KOPT-K1 (cell line): ENCODE results near the gene ELAVL3.
"Not testable (repeated sequence)": the region's sequence is repeated elsewhere in the genome, so short reads cannot be mapped to it uniquely, and the experiment has no call there.

Source experiments
- H3K27ac ChIP-seq: fragments of 200-600 bp; sonication (generic); 2 replicates; pipeline ENCODE4 v1.5.1; 2016; ENCODE audit warnings: antibody characterized with exemption, mild to moderate bottlenecking, low read depth, low read length; ENCODE audit not compliant: poor library complexity, severe bottlenecking
- H3K36me3 ChIP-seq: fragments of 200-600 bp; sonication (generic); 2 replicates; pipeline ENCODE4 v1.5.1; 2017; ENCODE audit warnings: antibody characterized with exemption, mild to moderate bottlenecking, low read length, moderate library complexity; ENCODE audit not compliant: insufficient read depth
- H3K9me3 ChIP-seq: fragments of 200-600 bp; sonication (generic); 2 replicates; pipeline ENCODE4 v1.5.1; 2017; ENCODE audit warnings: antibody characterized with exemption, low read length, mild to moderate bottlenecking; ENCODE audit not compliant: insufficient read depth, poor library complexity, severe bottlenecking

The ELAVL3 gene

GRCh38 chr19:11437955-11438354 lies 42.9 kb downstream of the ELAVL3 start:
- H3K36me3 ChIP-seq = peaks cover 66% of the 10 kb centered on the region
- H3K27ac ChIP-seq = no peak overlapping the region
- no peaks in the 10 kb centered on the region for H3K9me3 ChIP-seq

GRCh38 chr19:11435833-11436313 lies 45.0 kb downstream of the ELAVL3 start:
- peaks cover 45% of the 10 kb centered on the region for H3K36me3 ChIP-seq
- H3K27ac ChIP-seq = peak overlapping the region; percentile 90
- no peaks in the 10 kb centered on the region for H3K9me3 ChIP-seq

GRCh38 chr19:11435057-11435832 lies 45.6 kb downstream of the ELAVL3 start, which contains the start of the genes ODAD3 and PRKCSH:
Gene ODAD3 (minus strand): TSS chr19:11435121. CDS start chr19:11435016, 105 bp downstream.
Gene PRKCSH (plus strand): TSS chr19:11435635. CDS start chr19:11436118, 483 bp downstream.
- Histone ChIP-seq H3K36me3 (peaks cover 39% of the 10 kb centered on the region), H3K27ac (peak within 1 kb of the TSS; percentile 90), H3K9me3 (no peaks in the 10 kb centered on the region)

- H3K27ac ChIP-seq = peak overlapping the region; percentile 90
- H3K9me3 ChIP-seq = no peaks in the 10 kb centered on the region
- H3K36me3 ChIP-seq = peaks cover 33% of the 10 kb centered on the region
Measured at GRCh38 chr19:11434703-11435056, 46.2 kb downstream of the ELAVL3 start.

- not testable (repeated sequence) for H3K9me3 ChIP-seq, H3K27ac ChIP-seq
- H3K36me3 ChIP-seq = peaks cover 23% of the 10 kb centered on the region
Measured at GRCh38 chr19:11433526-11433925, 47.3 kb downstream of the ELAVL3 start.

GRCh38 chr19:11426656-11427055 lies 54.2 kb downstream of the ELAVL3 start:
- Histone ChIP-seq H3K9me3 (peaks cover 4% of the 10 kb centered on the region), H3K36me3 (no peaks in the 10 kb centered on the region), H3K27ac (no peak overlapping the region)

- no peak overlapping the region for H3K27ac ChIP-seq
- peaks cover 8% of the 10 kb centered on the region for H3K9me3 ChIP-seq
- no peaks in the 10 kb centered on the region for H3K36me3 ChIP-seq
Measured at GRCh38 chr19:11425719-11426457, 55.0 kb downstream of the ELAVL3 start.

GRCh38 chr19:11423791-11424181 lies 57.1 kb downstream of the ELAVL3 start:
- peaks cover 8% of the 10 kb centered on the region for H3K9me3 ChIP-seq
- H3K36me3 ChIP-seq = no peaks in the 10 kb centered on the region
- no peak overlapping the region for H3K27ac ChIP-seq

GRCh38 chr19:11423164-11423790 lies 57.6 kb downstream of the ELAVL3 start:
- H3K36me3 ChIP-seq = no peaks in the 10 kb centered on the region
- H3K27ac ChIP-seq = no peak overlapping the region
- peaks cover 8% of the 10 kb centered on the region for H3K9me3 ChIP-seq

- no peak overlapping the region for H3K27ac ChIP-seq
- H3K36me3 ChIP-seq = no peaks in the 10 kb centered on the region
- peaks cover 8% of the 10 kb centered on the region for H3K9me3 ChIP-seq
Measured at GRCh38 chr19:11422163-11423065, 58.4 kb downstream of the ELAVL3 start.

GRCh38 chr19:11421371-11422098 lies 59.3 kb downstream of the ELAVL3 start:
- H3K27ac ChIP-seq = no peak overlapping the region
- no peaks in the 10 kb centered on the region for H3K36me3 ChIP-seq

GRCh38 chr19:11420429-11421370 lies 60.1 kb downstream of the ELAVL3 start:
- no peak overlapping the region for H3K27ac ChIP-seq
- H3K36me3 ChIP-seq = no peaks in the 10 kb centered on the region
- peaks cover 8% of the 10 kb centered on the region for H3K9me3 ChIP-seq

More at GRCh38 chr19:11421371-11422098, 59.3 kb downstream of the ELAVL3 start:
- peaks cover 8% of the 10 kb centered on the region for H3K9me3 ChIP-seq
